Left lung (tissue), 10 donors: ENCODE data around the gene HOXC5. TPM values are rescaled to one million over a fixed set of nuclear protein-coding genes. Genes with fewer than 3 reads are reported as not detected.
A peak's percentile ranks its signal among the peaks of the same experiment; 100 is the strongest.

Experiments
- ATAC-seq: fragments of 200-7000 bp; cut with Tn5 transposase; one replicate; pipeline ENCODE4 v1.9.1; 2020; ENCODE audit warnings: moderate library complexity
- DNase-seq, 4 donors: peaks; one replicate each; pipeline ENCODE4 v3.0.0-alpha.2; 2013 to 2020
- H3K27ac ChIP-seq, 2 donors: fragments of 200-600 bp; sonication (generic) in 1 of 2; one replicate each; pipeline versions ENCODE4 v1.5.0 to v1.8.0; 2020 to 2021
- H3K27me3 ChIP-seq, 2 donors: fragments of 200-600 bp; sonication (generic) in 1 of 2; one replicate each; pipeline versions ENCODE4 v1.5.0 to v1.8.0; 2020 to 2021
- H3K36me3 ChIP-seq, 2 donors: fragments of 200-600 bp; sonication (generic) in 1 of 2; one replicate each; pipeline versions ENCODE4 v1.5.0 to v1.8.0; 2020 to 2021
- H3K4me1 ChIP-seq, 2 donors: fragments of 200-600 bp; one replicate each; pipeline ENCODE4 v1.8.0; 2021
- H3K4me3 ChIP-seq, 2 donors: fragments of 200-600 bp; sonication (generic) in 1 of 2; one replicate each; pipeline versions ENCODE4 v1.5.0 to v1.8.0; 2020 to 2021; ENCODE audit warnings: mild to moderate bottlenecking in 1 of 2
- H3K9me3 ChIP-seq, 2 donors: fragments of 200-600 bp; sonication (generic) in 1 of 2; one replicate each; pipeline versions ENCODE4 v1.5.0 to v1.8.0; 2020 to 2021
- intact Hi-C, 2 donors: fragments of 100-400 bp; cut with DNase I; formaldehyde crosslinking; loops; one replicate each; pipeline versions ENCODE4 v1.11.2 to v1.14.2; 2022
- polyA plus RNA-seq, 6 donors: library from polyadenylated mRNA; unstranded; fragments of 120-200 nt; gene quantifications; one replicate each; pipeline ENCODE4 v1.2.1, GENCODE V29; 2013; ENCODE audit not compliant: insufficient read length in 6 of 6
- total RNA-seq, 2 donors: library from RNA; stranded (reverse); fragmentation: NEBNext Ultra II Directional; extraction: Animal tissue kit (Norgen Biotek cat#: 25700); gene quantifications; one replicate each; pipeline ENCODE4 v1.2.1, GENCODE V29; 2021
- TF ChIP-seq, protein P1 (sequence below), 2 donors: fragments of 200-600 bp; sonication (generic) in 1 of 2; IDR thresholded peaks; one replicate each; pipeline versions ENCODE4 v1.5.0 to v1.8.0; 2021; ENCODE audit warnings: antibody characterized with exemption in 2 of 2
- donor health status: DM: no; HTN: yes; CAD: no.
- donor health status: DM: no; HTN: no; CAD: no.

Gene HOXC5
- total and polyA plus RNA-seq, 8 donors, result 0.11 to 0.38 (median 0.28) TPM

- TF ChIP-seq, protein P1, sequence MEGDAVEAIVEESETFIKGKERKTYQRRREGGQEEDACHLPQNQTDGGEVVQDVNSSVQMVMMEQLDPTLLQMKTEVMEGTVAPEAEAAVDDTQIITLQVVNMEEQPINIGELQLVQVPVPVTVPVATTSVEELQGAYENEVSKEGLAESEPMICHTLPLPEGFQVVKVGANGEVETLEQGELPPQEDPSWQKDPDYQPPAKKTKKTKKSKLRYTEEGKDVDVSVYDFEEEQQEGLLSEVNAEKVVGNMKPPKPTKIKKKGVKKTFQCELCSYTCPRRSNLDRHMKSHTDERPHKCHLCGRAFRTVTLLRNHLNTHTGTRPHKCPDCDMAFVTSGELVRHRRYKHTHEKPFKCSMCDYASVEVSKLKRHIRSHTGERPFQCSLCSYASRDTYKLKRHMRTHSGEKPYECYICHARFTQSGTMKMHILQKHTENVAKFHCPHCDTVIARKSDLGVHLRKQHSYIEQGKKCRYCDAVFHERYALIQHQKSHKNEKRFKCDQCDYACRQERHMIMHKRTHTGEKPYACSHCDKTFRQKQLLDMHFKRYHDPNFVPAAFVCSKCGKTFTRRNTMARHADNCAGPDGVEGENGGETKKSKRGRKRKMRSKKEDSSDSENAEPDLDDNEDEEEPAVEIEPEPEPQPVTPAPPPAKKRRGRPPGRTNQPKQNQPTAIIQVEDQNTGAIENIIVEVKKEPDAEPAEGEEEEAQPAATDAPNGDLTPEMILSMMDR (IDR thresholded peaks at IDR 0.05), result no peak
- DNase-seq, result no peak
- Histone ChIP-seq H3K9me3 (no peaks in the 10 kb centered on the region), H3K27me3 (peaks cover 93 to 98% of the 10 kb centered on the region in 2 donors), H3K4me1 (peaks cover 10 to 30% of the 10 kb centered on the region in 2 donors), H3K4me3 (no peak overlapping the region), H3K27ac (no peak overlapping the region), H3K36me3 (no peaks in the 10 kb centered on the region)
- no peak for ATAC-seq
- intact Hi-C loops, result loop anchor here (5.0 to 10.0 kb wide), 2 partner anchors 190 to 197 kb away; no protein-coding TSS in a partner anchor
Observed at GRCh38 chr12:54004841-54005530, 27.9 kb upstream of the HOXC5 start.

GRCh38 chr12:54005531-54005852, 27.4 kb upstream of the HOXC5 start:
- peaks cover 93 to 98% of the 10 kb centered on the region in 2 donors for H3K27me3 ChIP-seq

GRCh38 chr12:54005853-54006558, 26.8 kb upstream of the HOXC5 start:
- no peak overlapping the region for H3K27ac ChIP-seq
- TF ChIP-seq, protein P1 (IDR thresholded peaks at IDR 0.05), result peak; percentile 92 to 98
- H3K4me1 ChIP-seq, result peaks cover 6 to 23% of the 10 kb centered on the region in 2 donors
- peak overlapping the region; percentile 17 to 25 for H3K4me3 ChIP-seq
- DNase-seq (peak; percentile 82 to 97 (median 86)), ATAC-seq (peak; percentile 97)
- intact Hi-C loops, result loop anchor here (5.0 to 10.0 kb wide), 2 partner anchors 189 to 196 kb away; no protein-coding TSS in a partner anchor
- H3K36me3 ChIP-seq, result no peaks in the 10 kb centered on the region
- no peaks in the 10 kb centered on the region for H3K9me3 ChIP-seq
- H3K27me3 ChIP-seq, result peaks cover 93 to 98% of the 10 kb centered on the region in 2 donors

More at GRCh38 chr12:54005531-54005852, 27.4 kb upstream of the HOXC5 start:
- H3K4me3 ChIP-seq, result no peak overlapping the region
- no peaks in the 10 kb centered on the region for H3K36me3 ChIP-seq
- no peak for DNase-seq
- no peaks in the 10 kb centered on the region for H3K9me3 ChIP-seq
- ATAC-seq, result no peak
- intact Hi-C loops, result loop anchor here (5.0 to 10.0 kb wide), 2 partner anchors 189 to 197 kb away; no protein-coding TSS in a partner anchor
- H3K27ac ChIP-seq, result no peak overlapping the region
- H3K4me1 ChIP-seq, result peaks cover 6 to 25% of the 10 kb centered on the region in 2 donors
- TF ChIP-seq, protein P1 (IDR thresholded peaks at IDR 0.05), result no peak

GRCh38 chr12:54006559-54007220, 26.2 kb upstream of the HOXC5 start:
- Histone ChIP-seq H3K9me3 (no peaks in the 10 kb centered on the region), H3K4me1 (peaks cover 6 to 27% of the 10 kb centered on the region in 2 donors), H3K27ac (no peak overlapping the region), H3K27me3 (peaks cover 92 to 98% of the 10 kb centered on the region in 2 donors), H3K36me3 (no peaks in the 10 kb centered on the region), H3K4me3 (peak overlapping the region; percentile 17 to 25)
- no peak for DNase-seq
- no peak for ATAC-seq
- TF ChIP-seq, protein P1 (IDR thresholded peaks at IDR 0.05), result no peak
- intact Hi-C loops, result loop anchor here (5.0 to 10.0 kb wide), 2 partner anchors 188 to 196 kb away; no protein-coding TSS in a partner anchor
